Upper lobe of left lung (tissue), 4 donors: ENCODE data around the gene SNX14.

ENCODE experiments used
- POLR2A ChIP-seq, 4 donors: fragments of 450-650 bp; IDR thresholded peaks; one replicate each; pipeline ENCODE4 v1.5.1; 2016 to 2017; ENCODE audit warnings: antibody characterized with exemption in 4 of 4, mild to moderate bottlenecking in 2 of 4
- TF ChIP-seq, protein P1 (sequence below), 6 experiments: fragments of 450-650 bp in 4 of 6; fragments of 200-600 bp in 2 of 6; sonication (generic) in 2 of 6; IDR thresholded peaks; one replicate each; pipeline ENCODE4 v1.5.1; 2016 to 2019; ENCODE audit warnings: antibody characterized with exemption in 6 of 6

DNA sequence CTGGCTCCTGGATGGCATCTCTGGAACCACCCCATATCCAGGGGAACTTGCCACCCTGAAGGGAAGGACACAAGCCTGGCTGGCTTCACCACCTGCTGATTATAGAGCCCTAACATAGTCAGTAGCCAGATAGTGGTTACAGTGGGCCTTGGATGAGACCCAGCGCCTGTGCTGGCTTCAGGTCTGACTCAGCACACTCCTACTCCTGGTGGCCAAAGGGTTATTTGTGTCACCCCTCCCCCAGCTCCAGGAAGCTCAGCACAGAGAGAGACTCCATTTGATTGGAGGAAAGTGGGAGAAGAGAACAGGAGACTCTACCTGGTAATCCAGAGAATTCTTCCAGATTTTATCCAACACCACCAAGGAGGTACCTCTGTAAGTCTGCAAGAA lies 12.8 kb downstream of the SNX14 start:
- TF ChIP-seq, protein P1, sequence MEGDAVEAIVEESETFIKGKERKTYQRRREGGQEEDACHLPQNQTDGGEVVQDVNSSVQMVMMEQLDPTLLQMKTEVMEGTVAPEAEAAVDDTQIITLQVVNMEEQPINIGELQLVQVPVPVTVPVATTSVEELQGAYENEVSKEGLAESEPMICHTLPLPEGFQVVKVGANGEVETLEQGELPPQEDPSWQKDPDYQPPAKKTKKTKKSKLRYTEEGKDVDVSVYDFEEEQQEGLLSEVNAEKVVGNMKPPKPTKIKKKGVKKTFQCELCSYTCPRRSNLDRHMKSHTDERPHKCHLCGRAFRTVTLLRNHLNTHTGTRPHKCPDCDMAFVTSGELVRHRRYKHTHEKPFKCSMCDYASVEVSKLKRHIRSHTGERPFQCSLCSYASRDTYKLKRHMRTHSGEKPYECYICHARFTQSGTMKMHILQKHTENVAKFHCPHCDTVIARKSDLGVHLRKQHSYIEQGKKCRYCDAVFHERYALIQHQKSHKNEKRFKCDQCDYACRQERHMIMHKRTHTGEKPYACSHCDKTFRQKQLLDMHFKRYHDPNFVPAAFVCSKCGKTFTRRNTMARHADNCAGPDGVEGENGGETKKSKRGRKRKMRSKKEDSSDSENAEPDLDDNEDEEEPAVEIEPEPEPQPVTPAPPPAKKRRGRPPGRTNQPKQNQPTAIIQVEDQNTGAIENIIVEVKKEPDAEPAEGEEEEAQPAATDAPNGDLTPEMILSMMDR (IDR thresholded peaks at IDR 0.05), result no peak
- TF ChIP-seq POLR2A (IDR thresholded peaks at IDR 0.05), result no peak
